Measurements from ENCODE around the gene TBC1D1.

TBC1D1 gene

DNA sequence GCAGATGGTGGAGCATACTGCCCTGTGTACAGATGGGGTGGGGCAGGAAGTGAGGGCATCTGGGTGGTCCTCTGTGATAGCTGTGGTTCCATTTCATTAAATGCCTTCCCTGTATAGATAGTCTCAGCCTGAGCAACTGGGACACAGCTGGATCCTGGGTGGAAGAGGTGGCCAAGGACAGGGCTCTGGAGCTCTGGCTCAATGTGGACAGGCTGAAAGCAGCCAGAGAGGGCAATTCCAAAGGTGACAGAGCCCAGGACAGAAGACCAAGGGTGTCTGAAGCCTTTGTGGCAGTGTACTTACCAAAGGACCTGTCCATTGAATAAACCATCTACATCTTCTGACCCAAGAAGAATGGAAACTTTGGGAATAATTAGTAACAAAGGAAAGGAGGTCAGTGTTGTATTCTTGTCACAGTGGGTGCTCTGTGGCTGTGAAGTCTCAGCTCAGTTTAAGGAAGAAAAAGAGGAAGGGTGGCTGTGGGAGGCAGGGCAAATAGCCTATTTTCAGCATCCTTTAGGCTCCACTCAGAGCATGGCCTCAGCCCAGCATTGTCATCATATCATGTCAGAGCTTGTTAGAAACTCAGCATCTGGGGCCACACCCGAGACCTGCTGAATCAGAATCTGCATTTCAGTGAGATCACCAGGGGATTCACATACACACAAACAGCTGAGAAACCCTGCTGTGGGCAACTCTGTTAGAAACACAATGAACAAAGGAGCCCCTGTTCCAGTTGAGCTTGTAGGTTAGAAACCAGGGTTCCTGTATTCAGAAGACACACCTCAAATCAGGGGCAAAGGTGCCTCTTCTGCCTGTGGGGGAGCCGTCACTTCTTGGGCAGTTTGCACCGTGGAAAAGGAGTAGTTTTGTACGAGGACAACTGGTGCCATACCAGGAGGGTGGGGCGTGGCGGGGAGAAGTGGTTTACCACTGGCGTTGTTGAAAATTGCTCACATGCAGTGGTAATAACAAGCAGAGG, 237.9 kb downstream of the TBC1D1 start:
- Histone ChIP-seq H3K4me3 (ENCODE audit: low read length) (no peak overlapping the region), H3F3A (ENCODE audit: control insufficient read depth, insufficient read depth) (no peaks in the 10 kb centered on the region), H3K4me1 (ENCODE audit: control insufficient read depth, low read length) (0 out of 2 replicates have a peak, but pooled peaks cover 3% of the 10 kb centered on the region)

DNA sequence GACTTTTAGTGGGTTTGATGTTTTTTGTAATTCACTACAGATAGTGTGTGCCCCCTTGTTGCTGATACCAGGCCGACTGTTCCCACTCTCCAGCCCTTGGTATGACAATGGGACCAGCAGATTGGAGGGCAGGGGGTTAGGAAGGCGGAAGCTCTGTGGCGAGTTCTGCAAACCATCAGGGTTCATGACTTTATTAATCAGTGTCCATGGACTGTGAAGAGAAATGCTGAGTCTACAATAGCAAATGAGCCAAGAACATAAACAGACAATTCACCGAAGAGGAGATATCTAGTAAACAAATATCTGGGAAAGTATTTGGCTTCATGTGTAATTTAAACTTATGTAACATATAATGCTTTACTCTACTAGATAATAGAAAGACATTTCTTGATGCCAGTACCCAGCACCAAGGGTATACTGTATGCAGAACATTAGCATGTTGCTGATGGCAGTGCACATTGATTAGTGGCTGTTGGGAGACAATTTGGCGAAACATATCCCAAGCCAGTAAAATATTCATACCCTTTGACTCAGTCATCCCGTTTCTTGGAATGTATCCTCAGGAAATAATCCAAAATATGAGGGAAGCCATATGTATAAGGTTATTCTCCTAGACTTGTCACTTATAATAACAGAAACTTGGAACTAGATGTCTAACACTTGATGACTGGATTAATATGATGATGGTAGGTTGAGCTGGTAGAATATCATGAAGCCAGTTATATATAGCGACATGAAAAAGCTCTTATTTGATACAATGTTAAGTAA, 238.8 kb downstream of the TBC1D1 start:
- H3K27me3 ChIP-seq (ENCODE audit: control insufficient read depth, low read length): no peaks in the 10 kb centered on the region
- peaks cover 97% of the 10 kb centered on the region for H3K36me3 ChIP-seq (ENCODE audit: control insufficient read depth, low read length)
- H3K4me3 ChIP-seq (ENCODE audit: low read length): no peak overlapping the region
- no peak overlapping the region for H3K27ac ChIP-seq (ENCODE audit: low read depth, low read length)
- no peak overlapping the region for H3K4me2 ChIP-seq (ENCODE audit: low read length)
- H3K9me3 ChIP-seq (ENCODE audit: control insufficient read depth, insufficient read depth, low read length): no peaks in the 10 kb centered on the region
- no peaks in the 10 kb centered on the region for H3F3A ChIP-seq (ENCODE audit: control insufficient read depth, insufficient read depth)
- TF ChIP-seq, protein P1, sequence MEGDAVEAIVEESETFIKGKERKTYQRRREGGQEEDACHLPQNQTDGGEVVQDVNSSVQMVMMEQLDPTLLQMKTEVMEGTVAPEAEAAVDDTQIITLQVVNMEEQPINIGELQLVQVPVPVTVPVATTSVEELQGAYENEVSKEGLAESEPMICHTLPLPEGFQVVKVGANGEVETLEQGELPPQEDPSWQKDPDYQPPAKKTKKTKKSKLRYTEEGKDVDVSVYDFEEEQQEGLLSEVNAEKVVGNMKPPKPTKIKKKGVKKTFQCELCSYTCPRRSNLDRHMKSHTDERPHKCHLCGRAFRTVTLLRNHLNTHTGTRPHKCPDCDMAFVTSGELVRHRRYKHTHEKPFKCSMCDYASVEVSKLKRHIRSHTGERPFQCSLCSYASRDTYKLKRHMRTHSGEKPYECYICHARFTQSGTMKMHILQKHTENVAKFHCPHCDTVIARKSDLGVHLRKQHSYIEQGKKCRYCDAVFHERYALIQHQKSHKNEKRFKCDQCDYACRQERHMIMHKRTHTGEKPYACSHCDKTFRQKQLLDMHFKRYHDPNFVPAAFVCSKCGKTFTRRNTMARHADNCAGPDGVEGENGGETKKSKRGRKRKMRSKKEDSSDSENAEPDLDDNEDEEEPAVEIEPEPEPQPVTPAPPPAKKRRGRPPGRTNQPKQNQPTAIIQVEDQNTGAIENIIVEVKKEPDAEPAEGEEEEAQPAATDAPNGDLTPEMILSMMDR (IDR thresholded peaks at IDR 0.05; ENCODE audit: low read depth, low read length, poor library complexity, severe bottlenecking): no peak
- no peak for TF ChIP-seq EZH2phosphoT487 (IDR thresholded peaks at IDR 0.05; ENCODE audit: borderline replicate concordance, low read length)
- no peaks in the 10 kb centered on the region for H4K20me1 ChIP-seq (ENCODE audit: control insufficient read depth, insufficient read depth, low read depth, low read length)
- 0 out of 2 replicates have a peak, but pooled peaks cover 3% of the 10 kb centered on the region for H3K4me1 ChIP-seq (ENCODE audit: control insufficient read depth, low read length)
- H3K79me2 ChIP-seq (ENCODE audit: control insufficient read depth, low read length): no peaks in the 10 kb centered on the region
- H3K9me2 ChIP-seq (replicated peaks; ENCODE audit: control insufficient read depth, low read length): no peaks in the 10 kb centered on the region

More for the DNA sequence above, 237.9 kb downstream of the TBC1D1 start:
- no peak for TF ChIP-seq EZH2phosphoT487 (IDR thresholded peaks at IDR 0.05; ENCODE audit: borderline replicate concordance, low read length)
- TF ChIP-seq, protein P1 (IDR thresholded peaks at IDR 0.05; ENCODE audit: low read depth, low read length, poor library complexity, severe bottlenecking): no peak
- H3K27me3 ChIP-seq (ENCODE audit: control insufficient read depth, low read length): no peaks in the 10 kb centered on the region
- no peak overlapping the region for H3K4me2 ChIP-seq (ENCODE audit: low read length)
- no peaks in the 10 kb centered on the region for H3K9me3 ChIP-seq (ENCODE audit: control insufficient read depth, insufficient read depth, low read length)
- H4K20me1 ChIP-seq (ENCODE audit: control insufficient read depth, insufficient read depth, low read depth, low read length): no peaks in the 10 kb centered on the region
- H3K9me2 ChIP-seq (replicated peaks; ENCODE audit: control insufficient read depth, low read length): no peaks in the 10 kb centered on the region
- no peak overlapping the region for H3K27ac ChIP-seq (ENCODE audit: low read depth, low read length)
- no peaks in the 10 kb centered on the region for H3K79me2 ChIP-seq (ENCODE audit: control insufficient read depth, low read length)
- H3K36me3 ChIP-seq (ENCODE audit: control insufficient read depth, low read length): peaks cover 94% of the 10 kb centered on the region

DNA sequence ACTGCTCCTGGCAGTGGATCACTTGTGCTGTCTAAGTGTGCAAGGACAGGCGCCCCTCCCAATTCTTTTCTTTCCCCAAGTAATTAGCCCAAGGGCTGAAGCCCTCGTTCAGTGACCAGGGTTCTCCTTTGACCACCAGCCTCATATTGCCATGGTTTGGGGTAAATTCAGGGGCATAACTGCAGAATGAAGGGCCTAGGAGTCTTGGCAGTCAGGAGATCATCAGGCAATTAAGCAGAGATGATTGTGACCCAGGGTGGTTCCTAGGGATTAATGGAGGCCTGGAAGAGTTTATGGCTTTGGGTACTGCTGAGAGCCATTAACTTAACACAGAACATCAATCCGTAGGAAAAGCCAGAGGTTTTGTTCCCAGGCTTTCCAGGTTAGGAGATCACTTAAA, 240.0 kb downstream of the TBC1D1 start:
- H3K27ac ChIP-seq (ENCODE audit: low read depth, low read length): no peak overlapping the region
- H3K4me3 ChIP-seq (ENCODE audit: low read length): no peak overlapping the region
- no peaks in the 10 kb centered on the region for H3F3A ChIP-seq (ENCODE audit: control insufficient read depth, insufficient read depth)
- H3K9me3 ChIP-seq (ENCODE audit: control insufficient read depth, insufficient read depth, low read length): no peaks in the 10 kb centered on the region
- no peaks in the 10 kb centered on the region for H3K79me2 ChIP-seq (ENCODE audit: control insufficient read depth, low read length)
- 0 out of 2 replicates have a peak, but pooled peaks cover 3% of the 10 kb centered on the region for H3K4me1 ChIP-seq (ENCODE audit: control insufficient read depth, low read length)
- H4K20me1 ChIP-seq (ENCODE audit: control insufficient read depth, insufficient read depth, low read depth, low read length): no peaks in the 10 kb centered on the region
- TF ChIP-seq, protein P1 (IDR thresholded peaks at IDR 0.05; ENCODE audit: low read depth, low read length, poor library complexity, severe bottlenecking): no peak
- TF ChIP-seq EZH2phosphoT487 (IDR thresholded peaks at IDR 0.05; ENCODE audit: borderline replicate concordance, low read length): no peak
- H3K4me2 ChIP-seq (ENCODE audit: low read length): no peak overlapping the region
- no peaks in the 10 kb centered on the region for H3K9me2 ChIP-seq (replicated peaks; ENCODE audit: control insufficient read depth, low read length)
- H3K27me3 ChIP-seq (ENCODE audit: control insufficient read depth, low read length): no peaks in the 10 kb centered on the region
- peaks cover 95% of the 10 kb centered on the region for H3K36me3 ChIP-seq (ENCODE audit: control insufficient read depth, low read length)

Data from DOHH2 (cell line).